K562 (cell line): Measurements from ENCODE around the gene DET1. TPM values are rescaled to one million over a fixed set of nuclear protein-coding genes. Genes with fewer than 3 reads are reported as not detected.

ENCODE experiments used
- ATAC-seq: fragments of 200-7000 bp; cut with Tn5 transposase; 3 replicates; pipeline ENCODE4 v1.9.1; 2020; ENCODE audit warnings: moderate library complexity
- BruUV-seq: library from RNA; stranded (reverse); fragments of 400-500 nt; replicated peaks from 2 replicates; lab custom pipeline; 2021; lab: Mats Ljungman, UMichigan
- CTCF ChIA-PET: fragments of 300-600 bp; formaldehyde crosslinking; extraction: SDS; loops from one replicate; lab custom pipeline; 2021; ENCODE audit warnings: low intra/inter-chr PET ratio; lab: Yijun Ruan, JAX
- POLR2A ChIA-PET: fragments of 300-600, 350-650 bp; sonication (Branson Sonifier 250); formaldehyde crosslinking; extraction: SDS; loops from one replicate; lab custom pipeline; 2021; ENCODE audit warnings: antibody characterized with exemption, inconsistent platforms; lab: Yijun Ruan, JAX
- DNase-seq, 4 experiments: peaks; one replicate each; pipeline versions ENCODE4 v3.0.0 to v3.0.0-alpha.2; 2011 to 2018; ENCODE audit warnings: low spot score in 3 of 4, mixed read lengths in 3 of 4; ENCODE audit errors: extremely low read depth in 1 of 4
- FAIRE-seq: peaks from 2 replicates; lab custom pipeline; 2011; peaks lifted over from hg19 to GRCh38; lab: Jason Lieb, UNC
- H2AFZ ChIP-seq: 2 replicates; pipeline ENCODE4 v1.6.0; 2011; ENCODE audit warnings: low read depth, low read length, control low read depth, inconsistent platforms
- H3K27ac ChIP-seq: fragments of 200-600 bp; 3 replicates; pipeline ENCODE4 v1.8.0; 2011; ENCODE audit warnings: low read depth, mild to moderate bottlenecking, control low read depth, inconsistent platforms, low read length, moderate library complexity, mixed read lengths; ENCODE audit errors: extremely low read depth
- H3K27me3 ChIP-seq, 2 experiments: fragments of 300-600 bp in 1 of 2; 2 replicates in 1 of 2; 3 replicates in 1 of 2; pipeline versions ENCODE4 v1.6.0 to v1.8.0; 2011; ENCODE audit warnings: inconsistent platforms in 2 of 2, low read length in 2 of 2, mild to moderate bottlenecking in 1 of 2, mixed read lengths in 1 of 2, moderate library complexity in 1 of 2; ENCODE audit not compliant: control insufficient read depth in 2 of 2, insufficient read depth in 2 of 2
- H3K36me3 ChIP-seq: fragments of 300-600 bp; 3 replicates; pipeline ENCODE4 v1.8.0; 2011; ENCODE audit warnings: mild to moderate bottlenecking, low read length, inconsistent platforms; ENCODE audit not compliant: control insufficient read depth, insufficient read depth
- H3K4me1 ChIP-seq, 2 experiments: fragments of 200-600 bp in 1 of 2; replicated peaks in 1 of 2; 2 replicates in 1 of 2; 3 replicates in 1 of 2; pipeline versions ENCODE4 v1.5.1 to v1.8.0; 2011; ENCODE audit warnings: inconsistent platforms in 2 of 2, low read length in 2 of 2, mild to moderate bottlenecking in 1 of 2, mixed read lengths in 1 of 2, moderate library complexity in 1 of 2; ENCODE audit not compliant: control insufficient read depth in 2 of 2, insufficient read depth in 2 of 2
- H3K4me2 ChIP-seq: 2 replicates; pipeline ENCODE4 v1.6.1; 2011; ENCODE audit warnings: low read length, control low read depth, inconsistent platforms, mixed read lengths; ENCODE audit not compliant: insufficient read depth
- H3K4me3 ChIP-seq: fragments of 200-600 bp; sonication (generic), shearing (Covaris generic); 2 replicates; pipeline ENCODE4 v1.5.1; 2016; ENCODE audit warnings: control low read depth, inconsistent platforms
- H3K79me2 ChIP-seq: fragments of 200-600 bp; 3 replicates; pipeline ENCODE4 v1.8.0; 2011; ENCODE audit warnings: low read length, inconsistent platforms; ENCODE audit not compliant: control insufficient read depth, insufficient read depth
- H3K9ac ChIP-seq, 2 experiments: 2 replicates each; pipeline versions ENCODE4 v1.6.0 to v1.6.1; 2011; ENCODE audit warnings: low read depth in 2 of 2, low read length in 2 of 2, control low read depth in 1 of 2, inconsistent platforms in 1 of 2, mild to moderate bottlenecking in 1 of 2, mixed read lengths in 1 of 2; ENCODE audit not compliant: insufficient read depth in 1 of 2
- H3K9me1 ChIP-seq: one replicate; pipeline ENCODE4 v1.6.0; 2011; ENCODE audit warnings: inconsistent platforms, mild to moderate bottlenecking, low read length, moderate library complexity; ENCODE audit not compliant: control insufficient read depth, insufficient read depth
- H3K9me3 ChIP-seq: replicated peaks from 2 replicates; pipeline ENCODE4 v1.5.1; 2011; ENCODE audit warnings: low read depth, low read length, inconsistent platforms; ENCODE audit not compliant: control insufficient read depth, insufficient read depth
- H4K20me1 ChIP-seq: replicated peaks from 2 replicates; pipeline ENCODE4 v1.6.1; 2011; ENCODE audit warnings: low read length, inconsistent platforms, mixed read lengths; ENCODE audit not compliant: control insufficient read depth, insufficient read depth
- ARID2 ChIP-seq: fragments of 450-650 bp; IDR thresholded peaks from 2 replicates; pipeline ENCODE4 v1.6.1; 2017; ENCODE audit warnings: antibody characterized with exemption, mild to moderate bottlenecking
- DMBX1 ChIP-seq: fragments of 250-450 bp; sonication (Bioruptor Pico); IDR thresholded peaks from 2 replicates; pipeline ENCODE4 v1.8.0; 2022; ENCODE audit warnings: inconsistent platforms, mild to moderate bottlenecking, moderate library complexity, borderline replicate concordance
- ELK1 ChIP-seq: sonication (generic); formaldehyde crosslinking; IDR thresholded peaks from 2 replicates; pipeline ENCODE4 v1.8.1; 2022; ENCODE audit warnings: missing genetic modification reagents
- GTF2E2 ChIP-seq: fragments of 200-800 bp; sonication (Bioruptor generic); IDR thresholded peaks from 2 replicates; pipeline ENCODE4 v1.6.1; 2016; ENCODE audit warnings: missing genetic modification characterization, missing compliant biosample characterization
- HNRNPK ChIP-seq: fragments of 200-400 bp; formaldehyde crosslinking; IDR thresholded peaks from one replicate; pipeline ENCODE4 v1.6.1; 2018; ENCODE audit warnings: mild to moderate bottlenecking, low read depth, low read length; ENCODE audit not compliant: poor library complexity, severe bottlenecking
- HNRNPUL1 ChIP-seq: fragments of 200-400 bp; formaldehyde crosslinking; IDR thresholded peaks from 2 replicates; pipeline ENCODE4 v1.6.1; 2017; ENCODE audit warnings: low read length
- POLR3G ChIP-seq: IDR thresholded peaks from 2 replicates; pipeline ENCODE4 v1.6.1; 2011; ENCODE audit not compliant: insufficient read length, insufficient replicate concordance; ENCODE audit errors: extremely low read depth
- PREB ChIP-seq: sonication (generic); formaldehyde crosslinking; IDR thresholded peaks from 2 replicates; pipeline ENCODE4 v1.8.1; 2023; ENCODE audit warnings: mild to moderate bottlenecking, missing genetic modification reagents
- SETDB1 ChIP-seq: IDR thresholded peaks from one replicate; pipeline ENCODE4 v1.6.1; 2012; ENCODE audit warnings: low read length, control low read depth, inconsistent platforms
- SRSF7 ChIP-seq: fragments of 200-400 bp; formaldehyde crosslinking; optimal IDR thresholded peaks from 2 replicates; pipeline ENCODE3; 2017; ENCODE audit warnings: mild to moderate bottlenecking, low read depth, low read length
- TRIM24 ChIP-seq, 2 experiments: fragments of 450-650 bp; IDR thresholded peaks; 2 replicates each; pipeline ENCODE4 v1.6.1; 2016
- ZNF316 ChIP-seq: fragments of 450-650 bp; IDR thresholded peaks from 2 replicates; pipeline ENCODE4 v1.6.1; 2016
- ZNF830 ChIP-seq: fragments of 250-450 bp; sonication (Bioruptor Pico); IDR thresholded peaks from 2 replicates; pipeline ENCODE4 v1.5.0; 2021; ENCODE audit warnings: mild to moderate bottlenecking
- in situ Hi-C: fragments of 300-500 bp; cut with MboI; formaldehyde crosslinking; loops from 4 replicates; pipeline ENCODE4 v1.15.0; 2018; ENCODE audit warnings: inconsistent platforms, mixed read lengths
- intact Hi-C: fragments of 100-400 bp; cut with micrococcal nuclease; formaldehyde crosslinking; loops from 2 replicates; pipeline ENCODE4 v1.14.2; 2022
- polyA plus RNA-seq, 8 experiments: library from polyadenylated mRNA; depleted of rRNA in 4 of 8; stranded (reverse) in 5 of 8; unstranded in 3 of 8; fragments of >200 nt; fragmentation: Nextera tagmentation in 2 of 8; fragmentation: Illumina TruSeq in 1 of 8; extraction: Ambion mirVana in 2 of 8; extraction: Trizol in 1 of 8; gene quantifications; 2 replicates each; pipeline versions ENCODE4 v1.2.1 to v1.2.3, GENCODE V29; 2011 to 2014; ENCODE audit warnings: inconsistent platforms in 1 of 8, missing spikeins in 1 of 8
- total RNA-seq, 7 experiments: library from RNA; depleted of rRNA in 6 of 7; stranded (reverse); fragments of >200 nt in 6 of 7; fragmentation: Illumina TruSeq in 2 of 7; extraction: Trizol in 2 of 7; gene quantifications; 2 replicates each; pipeline versions ENCODE4 v1.2.1 to v1.2.3, GENCODE V29; 2011 to 2021; ENCODE audit warnings: low replicate concordance in 1 of 7
- TF ChIP-seq, protein P1 (sequence below): fragments of 450-650 bp; IDR thresholded peaks from 2 replicates; pipeline ENCODE4 v1.6.1; 2016; ENCODE audit warnings: missing biosample characterization, missing genetic modification characterization

DET1 gene
- total and polyA plus RNA-seq, 9 of the 15 experiments (the other 6 are each of a cell fraction or from before 2014, with no cell fraction given) = 4.2 to 8.1 (median 6.0) TPM

GRCh38 chr15:88526247-88526879 lies 20.1 kb downstream of the DET1 start:
- Histone ChIP-seq H3K27me3 (no peaks in the 10 kb centered on the region), H3K79me2 (no peaks in the 10 kb centered on the region), H3K4me1 (no peaks in the 10 kb centered on the region), H3K9ac (no peak overlapping the region), H3K9me1 (no peaks in the 10 kb centered on the region), H4K20me1 (no peaks in the 10 kb centered on the region), H3K4me2 (no peak overlapping the region), H2AFZ (no peak overlapping the region), H3K36me3 (peaks cover 50% of the 10 kb centered on the region; the same call in 2 of the 3 replicates), H3K9me3 (no peaks in the 10 kb centered on the region), H3K27ac (no peak overlapping the region), H3K4me3 (no peak overlapping the region)
- TF ChIP-seq PREB (CRISPR knock-in tag) (no peak), POLR3G (no peak), ZNF830 (CRISPR knock-in tag) (no peak), GTF2E2 (tag) (no peak)
- ChIA-PET CTCF (no interaction called here), POLR2A (no interaction called here)
- FAIRE-seq (no peak), DNase-seq (no peak), ATAC-seq (no peak)
- in situ Hi-C loops (no loop called here), intact Hi-C loops (no loop called here)
- BruUV-seq = no TSS peak

GRCh38 chr15:88525418-88525817 lies 21.1 kb downstream of the DET1 start:
- H3K9me3 ChIP-seq = no peaks in the 10 kb centered on the region
- no peak overlapping the region for H3K4me2 ChIP-seq
- peaks cover 41% of the 10 kb centered on the region; the same call in 2 of the 3 replicates for H3K36me3 ChIP-seq
- H4K20me1 ChIP-seq = no peaks in the 10 kb centered on the region
- H3K79me2 ChIP-seq = no peaks in the 10 kb centered on the region
- no peaks in the 10 kb centered on the region for H3K4me1 ChIP-seq
- no peak overlapping the region for H3K9ac ChIP-seq
- H3K4me3 ChIP-seq = no peak overlapping the region
- H3K27me3 ChIP-seq = no peaks in the 10 kb centered on the region
- H2AFZ ChIP-seq = no peak overlapping the region
- ATAC-seq (no peak), FAIRE-seq (no peak), DNase-seq (no peak)
- BruUV-seq = no TSS peak
- in situ Hi-C loops = no loop called here
- ChIA-PET POLR2A (interaction anchor here (1.0 kb wide), 1 partner anchor 13 kb away, joined by 3 read pairs; no protein-coding TSS in a partner anchor), CTCF (no interaction called here)
- H3K27ac ChIP-seq = no peak overlapping the region
- intact Hi-C loops = no loop called here
- H3K9me1 ChIP-seq = no peaks in the 10 kb centered on the region
- TF ChIP-seq, protein P1, sequence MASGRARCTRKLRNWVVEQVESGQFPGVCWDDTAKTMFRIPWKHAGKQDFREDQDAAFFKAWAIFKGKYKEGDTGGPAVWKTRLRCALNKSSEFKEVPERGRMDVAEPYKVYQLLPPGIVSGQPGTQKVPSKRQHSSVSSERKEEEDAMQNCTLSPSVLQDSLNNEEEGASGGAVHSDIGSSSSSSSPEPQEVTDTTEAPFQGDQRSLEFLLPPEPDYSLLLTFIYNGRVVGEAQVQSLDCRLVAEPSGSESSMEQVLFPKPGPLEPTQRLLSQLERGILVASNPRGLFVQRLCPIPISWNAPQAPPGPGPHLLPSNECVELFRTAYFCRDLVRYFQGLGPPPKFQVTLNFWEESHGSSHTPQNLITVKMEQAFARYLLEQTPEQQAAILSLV = no peak
- no peak for TF ChIP-seq SETDB1
- no peak for TF ChIP-seq HNRNPK
- peak in 1 of 2 experiments; percentile 28; a peak in 1 of 4 replicates for TF ChIP-seq TRIM24 (IDR thresholded peaks at IDR 0.05)
- TF ChIP-seq DMBX1 (CRISPR knock-in tag) = no peak
- TF ChIP-seq ARID2 = no peak
- no peak for TF ChIP-seq HNRNPUL1
- TF ChIP-seq ELK1 (CRISPR knock-in tag) = no peak
- TF ChIP-seq ZNF316 = peak; percentile 85
- TF ChIP-seq SRSF7 = no peak
